ENCODE results near the gene DAND5. TPM values are rescaled to one million over a fixed set of nuclear protein-coding genes. Genes with fewer than 3 reads are reported as not detected.

The DAND5 gene
- total and polyA plus RNA-seq, 9 of the 15 experiments (the other 6 are each of a cell fraction or from before 2014, with no cell fraction given): 0.22 to 0.83 (median 0.60) TPM

- TF ChIP-seq, protein P1, sequence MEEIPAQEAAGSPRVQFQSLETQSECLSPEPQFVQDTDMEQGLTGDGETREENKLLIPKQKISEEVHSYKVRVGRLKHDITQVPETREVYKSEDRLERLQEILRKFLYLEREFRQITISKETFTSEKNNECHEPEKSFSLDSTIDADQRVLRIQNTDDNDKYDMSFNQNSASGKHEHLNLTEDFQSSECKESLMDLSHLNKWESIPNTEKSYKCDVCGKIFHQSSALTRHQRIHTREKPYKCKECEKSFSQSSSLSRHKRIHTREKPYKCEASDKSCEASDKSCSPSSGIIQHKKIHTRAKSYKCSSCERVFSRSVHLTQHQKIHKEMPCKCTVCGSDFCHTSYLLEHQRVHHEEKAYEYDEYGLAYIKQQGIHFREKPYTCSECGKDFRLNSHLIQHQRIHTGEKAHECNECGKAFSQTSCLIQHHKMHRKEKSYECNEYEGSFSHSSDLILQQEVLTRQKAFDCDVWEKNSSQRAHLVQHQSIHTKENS (CRISPR knock-in tag; IDR thresholded peaks at IDR 0.05): no peak
- TF ChIP-seq FUS (optimal IDR thresholded peaks at IDR 0.05; ENCODE audit: low read depth, low read length) (peak; percentile 67), MXI1 (IDR thresholded peaks at IDR 0.05; ENCODE audit: low read depth, low read length) (peak; percentile 79; the same call in 1 of the 2 replicates), ZNF551 (CRISPR knock-in tag; IDR thresholded peaks at IDR 0.05) (no peak), UBTF (IDR thresholded peaks at IDR 0.05; ENCODE audit: borderline replicate concordance in 1 of 2, low read depth in 2 of 2, low read length in 2 of 2) (no peak; a peak in 1 of 4 replicates), HNRNPK (IDR thresholded peaks at IDR 0.05; ENCODE audit: low read depth, low read length, poor library complexity, severe bottlenecking) (peak; percentile 17), DDX20 (tag; IDR thresholded peaks at IDR 0.05; ENCODE audit: low read depth) (no peak), XRCC3 (IDR thresholded peaks at IDR 0.05) (no peak), MAFF (IDR thresholded peaks at IDR 0.05; ENCODE audit: low read length) (no peak), CCAR2 (IDR thresholded peaks at IDR 0.05; ENCODE audit: low read depth, low read length) (no peak), ETS2 (tag; IDR thresholded peaks at IDR 0.05; ENCODE audit: borderline replicate concordance, poor library complexity, severe bottlenecking) (no peak), KDM1A (IDR thresholded peaks at IDR 0.05) (no peak), FOXJ2 (tag; IDR thresholded peaks at IDR 0.05) (no peak), FOXK2 (conservative IDR thresholded peaks at IDR 0.05 in 1 of 2, IDR thresholded peaks at IDR 0.05 in 1 of 2; ENCODE audit: low read depth in 2 of 2) (no peak)
- TF ChIP-seq, protein P2, sequence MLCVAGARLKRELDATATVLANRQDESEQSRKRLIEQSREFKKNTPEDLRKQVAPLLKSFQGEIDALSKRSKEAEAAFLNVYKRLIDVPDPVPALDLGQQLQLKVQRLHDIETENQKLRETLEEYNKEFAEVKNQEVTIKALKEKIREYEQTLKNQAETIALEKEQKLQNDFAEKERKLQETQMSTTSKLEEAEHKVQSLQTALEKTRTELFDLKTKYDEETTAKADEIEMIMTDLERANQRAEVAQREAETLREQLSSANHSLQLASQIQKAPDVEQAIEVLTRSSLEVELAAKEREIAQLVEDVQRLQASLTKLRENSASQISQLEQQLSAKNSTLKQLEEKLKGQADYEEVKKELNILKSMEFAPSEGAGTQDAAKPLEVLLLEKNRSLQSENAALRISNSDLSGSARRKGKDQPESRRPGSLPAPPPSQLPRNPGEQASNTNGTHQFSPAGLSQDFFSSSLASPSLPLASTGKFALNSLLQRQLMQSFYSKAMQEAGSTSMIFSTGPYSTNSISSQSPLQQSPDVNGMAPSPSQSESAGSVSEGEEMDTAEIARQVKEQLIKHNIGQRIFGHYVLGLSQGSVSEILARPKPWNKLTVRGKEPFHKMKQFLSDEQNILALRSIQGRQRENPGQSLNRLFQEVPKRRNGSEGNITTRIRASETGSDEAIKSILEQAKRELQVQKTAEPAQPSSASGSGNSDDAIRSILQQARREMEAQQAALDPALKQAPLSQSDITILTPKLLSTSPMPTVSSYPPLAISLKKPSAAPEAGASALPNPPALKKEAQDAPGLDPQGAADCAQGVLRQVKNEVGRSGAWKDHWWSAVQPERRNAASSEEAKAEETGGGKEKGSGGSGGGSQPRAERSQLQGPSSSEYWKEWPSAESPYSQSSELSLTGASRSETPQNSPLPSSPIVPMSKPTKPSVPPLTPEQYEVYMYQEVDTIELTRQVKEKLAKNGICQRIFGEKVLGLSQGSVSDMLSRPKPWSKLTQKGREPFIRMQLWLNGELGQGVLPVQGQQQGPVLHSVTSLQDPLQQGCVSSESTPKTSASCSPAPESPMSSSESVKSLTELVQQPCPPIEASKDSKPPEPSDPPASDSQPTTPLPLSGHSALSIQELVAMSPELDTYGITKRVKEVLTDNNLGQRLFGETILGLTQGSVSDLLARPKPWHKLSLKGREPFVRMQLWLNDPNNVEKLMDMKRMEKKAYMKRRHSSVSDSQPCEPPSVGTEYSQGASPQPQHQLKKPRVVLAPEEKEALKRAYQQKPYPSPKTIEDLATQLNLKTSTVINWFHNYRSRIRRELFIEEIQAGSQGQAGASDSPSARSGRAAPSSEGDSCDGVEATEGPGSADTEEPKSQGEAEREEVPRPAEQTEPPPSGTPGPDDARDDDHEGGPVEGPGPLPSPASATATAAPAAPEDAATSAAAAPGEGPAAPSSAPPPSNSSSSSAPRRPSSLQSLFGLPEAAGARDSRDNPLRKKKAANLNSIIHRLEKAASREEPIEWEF (CRISPR knock-in tag; IDR thresholded peaks at IDR 0.05): no peak
- TF ChIP-seq, protein P3, sequence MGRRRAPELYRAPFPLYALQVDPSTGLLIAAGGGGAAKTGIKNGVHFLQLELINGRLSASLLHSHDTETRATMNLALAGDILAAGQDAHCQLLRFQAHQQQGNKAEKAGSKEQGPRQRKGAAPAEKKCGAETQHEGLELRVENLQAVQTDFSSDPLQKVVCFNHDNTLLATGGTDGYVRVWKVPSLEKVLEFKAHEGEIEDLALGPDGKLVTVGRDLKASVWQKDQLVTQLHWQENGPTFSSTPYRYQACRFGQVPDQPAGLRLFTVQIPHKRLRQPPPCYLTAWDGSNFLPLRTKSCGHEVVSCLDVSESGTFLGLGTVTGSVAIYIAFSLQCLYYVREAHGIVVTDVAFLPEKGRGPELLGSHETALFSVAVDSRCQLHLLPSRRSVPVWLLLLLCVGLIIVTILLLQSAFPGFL (CRISPR knock-in tag; IDR thresholded peaks at IDR 0.05): no peak
Measured at GRCh38 chr19:12956446-12957388, 12.7 kb upstream of the DAND5 start, which contains the start of gene GADD45GIP1 (continued).

Data from K562 (cell line).